ENCODE results near the gene BRD7. TPM values are rescaled to one million over a fixed set of nuclear protein-coding genes. Genes with fewer than 3 reads are reported as not detected.

The BRD7 gene
- total and polyA plus RNA-seq, 2 of the 13 experiments (the other 11 are each of a cell fraction or from before 2014, with no cell fraction given), result 82.3 to 149 TPM

- TF ChIP-seq, protein P1, sequence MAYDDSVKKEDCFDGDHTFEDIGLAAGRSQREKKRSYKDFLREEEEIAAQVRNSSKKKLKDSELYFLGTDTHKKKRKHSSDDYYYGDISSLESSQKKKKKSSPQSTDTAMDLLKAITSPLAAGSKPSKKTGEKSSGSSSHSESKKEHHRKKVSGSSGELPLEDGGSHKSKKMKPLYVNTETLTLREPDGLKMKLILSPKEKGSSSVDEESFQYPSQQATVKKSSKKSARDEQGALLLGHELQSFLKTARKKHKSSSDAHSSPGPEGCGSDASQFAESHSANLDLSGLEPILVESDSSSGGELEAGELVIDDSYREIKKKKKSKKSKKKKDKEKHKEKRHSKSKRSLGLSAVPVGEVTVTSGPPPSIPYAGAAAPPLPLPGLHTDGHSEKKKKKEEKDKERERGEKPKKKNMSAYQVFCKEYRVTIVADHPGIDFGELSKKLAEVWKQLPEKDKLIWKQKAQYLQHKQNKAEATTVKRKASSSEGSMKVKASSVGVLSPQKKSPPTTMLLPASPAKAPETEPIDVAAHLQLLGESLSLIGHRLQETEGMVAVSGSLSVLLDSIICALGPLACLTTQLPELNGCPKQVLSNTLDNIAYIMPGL (CRISPR knock-in tag; IDR thresholded peaks at IDR 0.05; ENCODE audit: borderline replicate concordance in 1 of 2, low read depth in 1 of 2), result peak in 1 of 2 experiments; percentile 33; a peak in 2 of 4 replicates
- TF ChIP-seq ZBTB38 (CRISPR knock-in tag; IDR thresholded peaks at IDR 0.05) (no peak), RAD21 (CRISPR knock-in tag; IDR thresholded peaks at IDR 0.05) (no peak), RFX3 (CRISPR knock-in tag; IDR thresholded peaks at IDR 0.05) (no peak), SIN3A (IDR thresholded peaks at IDR 0.05; ENCODE audit: borderline replicate concordance, low read depth, low read length) (no peak), USF2 (IDR thresholded peaks at IDR 0.05; ENCODE audit: low read depth, low read length) (no peak), USF2 (CRISPR knock-in tag; IDR thresholded peaks at IDR 0.05; ENCODE audit: borderline replicate concordance) (peak; percentile 31; the same call in 1 of the 2 replicates), ZC3H13 (CRISPR knock-in tag; IDR thresholded peaks at IDR 0.05) (no peak), BHLHE40 (IDR thresholded peaks at IDR 0.05; ENCODE audit: low read length) (no peak), IKZF4 (CRISPR knock-in tag; IDR thresholded peaks at IDR 0.05; ENCODE audit: borderline replicate concordance, low read depth, not compliant biosample characterization) (no peak), ZFP62 (CRISPR knock-in tag; IDR thresholded peaks at IDR 0.05) (no peak), KMT2B (CRISPR knock-in tag; IDR thresholded peaks at IDR 0.05) (no peak), ZBTB7B (CRISPR knock-in tag; IDR thresholded peaks at IDR 0.05) (no peak), ZSCAN12 (CRISPR knock-in tag; IDR thresholded peaks at IDR 0.05) (no peak), KLF11 (CRISPR knock-in tag; IDR thresholded peaks at IDR 0.05) (no peak), JDP2 (CRISPR knock-in tag; IDR thresholded peaks at IDR 0.05; ENCODE audit: borderline replicate concordance) (no peak)
- TF ChIP-seq, protein P2, sequence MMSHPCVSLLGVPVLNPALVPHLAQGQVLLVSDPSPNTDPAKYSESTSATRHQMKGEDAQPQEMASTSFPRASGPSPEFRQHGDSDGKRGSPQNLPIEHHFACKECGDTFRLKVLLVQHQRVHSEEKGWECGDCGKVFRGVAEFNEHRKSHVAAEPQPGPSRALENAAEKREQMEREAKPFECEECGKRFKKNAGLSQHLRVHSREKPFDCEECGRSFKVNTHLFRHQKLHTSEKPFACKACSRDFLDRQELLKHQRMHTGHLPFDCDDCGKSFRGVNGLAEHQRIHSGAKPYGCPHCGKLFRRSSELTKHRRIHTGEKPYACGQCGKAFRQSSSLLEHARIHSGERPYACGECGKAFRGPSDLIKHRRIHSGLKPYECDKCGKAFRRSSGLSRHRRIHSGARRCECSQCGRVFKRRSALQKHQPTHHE (CRISPR knock-in tag; IDR thresholded peaks at IDR 0.05; ENCODE audit: borderline replicate concordance), result no peak
- TF ChIP-seq, protein P3, sequence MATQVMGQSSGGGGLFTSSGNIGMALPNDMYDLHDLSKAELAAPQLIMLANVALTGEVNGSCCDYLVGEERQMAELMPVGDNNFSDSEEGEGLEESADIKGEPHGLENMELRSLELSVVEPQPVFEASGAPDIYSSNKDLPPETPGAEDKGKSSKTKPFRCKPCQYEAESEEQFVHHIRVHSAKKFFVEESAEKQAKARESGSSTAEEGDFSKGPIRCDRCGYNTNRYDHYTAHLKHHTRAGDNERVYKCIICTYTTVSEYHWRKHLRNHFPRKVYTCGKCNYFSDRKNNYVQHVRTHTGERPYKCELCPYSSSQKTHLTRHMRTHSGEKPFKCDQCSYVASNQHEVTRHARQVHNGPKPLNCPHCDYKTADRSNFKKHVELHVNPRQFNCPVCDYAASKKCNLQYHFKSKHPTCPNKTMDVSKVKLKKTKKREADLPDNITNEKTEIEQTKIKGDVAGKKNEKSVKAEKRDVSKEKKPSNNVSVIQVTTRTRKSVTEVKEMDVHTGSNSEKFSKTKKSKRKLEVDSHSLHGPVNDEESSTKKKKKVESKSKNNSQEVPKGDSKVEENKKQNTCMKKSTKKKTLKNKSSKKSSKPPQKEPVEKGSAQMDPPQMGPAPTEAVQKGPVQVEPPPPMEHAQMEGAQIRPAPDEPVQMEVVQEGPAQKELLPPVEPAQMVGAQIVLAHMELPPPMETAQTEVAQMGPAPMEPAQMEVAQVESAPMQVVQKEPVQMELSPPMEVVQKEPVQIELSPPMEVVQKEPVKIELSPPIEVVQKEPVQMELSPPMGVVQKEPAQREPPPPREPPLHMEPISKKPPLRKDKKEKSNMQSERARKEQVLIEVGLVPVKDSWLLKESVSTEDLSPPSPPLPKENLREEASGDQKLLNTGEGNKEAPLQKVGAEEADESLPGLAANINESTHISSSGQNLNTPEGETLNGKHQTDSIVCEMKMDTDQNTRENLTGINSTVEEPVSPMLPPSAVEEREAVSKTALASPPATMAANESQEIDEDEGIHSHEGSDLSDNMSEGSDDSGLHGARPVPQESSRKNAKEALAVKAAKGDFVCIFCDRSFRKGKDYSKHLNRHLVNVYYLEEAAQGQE (IDR thresholded peaks at IDR 0.05; ENCODE audit: borderline replicate concordance in 1 of 2, low read depth in 1 of 2, low read length in 2 of 2), result no peak
- TF ChIP-seq, protein P4, sequence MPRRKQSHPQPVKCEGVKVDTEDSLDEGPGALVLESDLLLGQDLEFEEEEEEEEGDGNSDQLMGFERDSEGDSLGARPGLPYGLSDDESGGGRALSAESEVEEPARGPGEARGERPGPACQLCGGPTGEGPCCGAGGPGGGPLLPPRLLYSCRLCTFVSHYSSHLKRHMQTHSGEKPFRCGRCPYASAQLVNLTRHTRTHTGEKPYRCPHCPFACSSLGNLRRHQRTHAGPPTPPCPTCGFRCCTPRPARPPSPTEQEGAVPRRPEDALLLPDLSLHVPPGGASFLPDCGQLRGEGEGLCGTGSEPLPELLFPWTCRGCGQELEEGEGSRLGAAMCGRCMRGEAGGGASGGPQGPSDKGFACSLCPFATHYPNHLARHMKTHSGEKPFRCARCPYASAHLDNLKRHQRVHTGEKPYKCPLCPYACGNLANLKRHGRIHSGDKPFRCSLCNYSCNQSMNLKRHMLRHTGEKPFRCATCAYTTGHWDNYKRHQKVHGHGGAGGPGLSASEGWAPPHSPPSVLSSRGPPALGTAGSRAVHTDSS (CRISPR knock-in tag; conservative IDR thresholded peaks at IDR 0.05), result no peak
Observed at GRCh38 chr16:50297301-50298074, 71.3 kb downstream of the BRD7 start (continued).

Measured in HepG2 (cell line).